Stimulated activated CD8-positive, alpha-beta memory T cell treated with anti-CD3 and anti-CD28 coated beads, Interleukin-15, amount 100 ng/mL, for 24 hours (primary cell): Measurements from ENCODE around the gene PAK1.
"Not testable (repeated sequence)": the region's sequence is repeated elsewhere in the genome, so short reads cannot be mapped to it uniquely, and the experiment has no call there.

Source experiments
- DNase-seq: peaks from one replicate; pipeline ENCODE4 v3.0.0-alpha.2; 2020; ENCODE audit warnings: low read depth

PAK1 gene

GRCh38 chr11:77303328-77303727, 170.6 kb downstream of the PAK1 start:
- DNase-seq: no peak

DNA sequence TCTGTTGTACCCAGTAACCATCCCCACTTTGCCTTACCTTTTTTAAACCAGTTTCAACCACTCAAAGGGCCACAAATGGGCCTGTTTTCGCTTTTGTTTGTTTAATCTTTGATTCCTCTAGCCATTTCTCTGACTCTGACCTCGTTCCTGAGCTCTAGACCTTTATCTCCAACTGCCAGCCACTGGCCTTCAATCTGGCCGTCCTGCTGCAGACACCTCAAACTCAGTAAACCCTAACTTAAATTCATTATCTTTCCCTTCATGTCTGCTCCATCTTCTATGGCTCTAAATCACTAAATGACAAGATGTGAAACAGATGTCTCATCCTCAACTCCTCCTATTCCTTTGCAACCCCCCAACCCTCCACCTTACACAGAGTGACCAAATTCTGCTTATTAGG, 171.1 kb downstream of the PAK1 start:
- no peak for DNase-seq

- no peak for DNase-seq
Observed at GRCh38 chr11:77301510-77301909, 172.4 kb downstream of the PAK1 start, which contains the start of gene GDPD4. Gene GDPD4 (minus strand): TSS chr11:77301686. CDS start chr11:77285137, 16,549 bp downstream.

DNA sequence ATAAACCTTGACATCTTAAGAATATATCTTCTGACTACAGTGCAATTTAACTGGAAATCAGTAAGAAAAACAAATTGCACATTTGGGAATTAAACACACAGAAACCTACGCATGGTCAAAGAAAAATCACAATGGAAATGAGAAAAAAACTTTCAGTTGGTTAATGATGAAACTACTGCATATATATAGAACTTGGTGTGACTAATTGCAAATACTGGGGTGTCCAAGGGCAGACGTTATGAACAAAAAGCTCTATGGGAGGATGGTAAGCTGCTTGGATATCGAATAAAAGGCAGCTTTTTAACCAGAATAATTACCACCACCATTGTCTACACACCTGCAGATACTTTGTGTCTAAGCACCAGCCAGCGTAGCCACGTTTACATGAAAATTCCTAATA, 173.2 kb downstream of the PAK1 start:
- DNase-seq: no peak

DNA sequence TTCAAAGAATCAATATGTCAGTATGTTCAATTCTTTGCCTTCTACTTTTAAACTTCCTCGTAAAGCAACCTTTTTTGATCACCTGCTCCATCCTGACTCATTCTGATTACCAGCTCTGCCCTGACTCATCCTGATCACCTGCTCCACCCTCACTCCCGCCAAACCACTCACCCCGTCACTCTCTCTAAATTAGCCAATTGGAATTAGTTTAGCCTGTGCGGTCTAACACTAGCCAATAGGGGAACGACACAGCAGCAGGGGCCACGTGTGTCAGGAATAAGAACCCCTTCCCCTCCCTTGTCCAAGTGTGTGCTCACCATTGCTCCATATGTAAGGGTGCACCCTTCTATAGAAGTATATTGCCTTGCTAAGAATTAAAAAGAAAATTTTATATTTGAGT, 173.9 kb downstream of the PAK1 start:
- not testable (repeated sequence) for DNase-seq

DNA sequence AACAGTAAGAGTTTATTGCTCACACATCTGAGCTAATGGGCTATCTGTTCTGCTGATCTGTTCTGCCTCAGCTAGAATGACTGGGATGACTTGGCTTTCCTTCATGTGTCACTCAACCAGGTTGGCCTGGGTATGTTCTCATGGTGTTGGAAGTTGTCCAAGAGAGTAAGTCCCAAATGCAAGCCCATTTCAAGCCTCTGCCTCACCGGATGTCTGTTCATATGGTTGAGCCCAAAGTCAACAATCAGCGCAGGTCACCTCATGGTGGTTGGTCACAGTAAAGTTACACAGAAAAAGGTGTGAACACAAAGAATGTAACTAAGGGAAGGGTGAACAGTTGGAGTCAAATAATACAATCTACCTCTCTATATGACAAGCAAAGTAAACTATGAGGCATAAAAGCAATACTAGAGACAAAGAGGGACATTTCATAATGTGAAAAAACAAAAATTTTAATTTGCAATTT, 174.3 kb downstream of the PAK1 start:
- DNase-seq: no peak

DNA sequence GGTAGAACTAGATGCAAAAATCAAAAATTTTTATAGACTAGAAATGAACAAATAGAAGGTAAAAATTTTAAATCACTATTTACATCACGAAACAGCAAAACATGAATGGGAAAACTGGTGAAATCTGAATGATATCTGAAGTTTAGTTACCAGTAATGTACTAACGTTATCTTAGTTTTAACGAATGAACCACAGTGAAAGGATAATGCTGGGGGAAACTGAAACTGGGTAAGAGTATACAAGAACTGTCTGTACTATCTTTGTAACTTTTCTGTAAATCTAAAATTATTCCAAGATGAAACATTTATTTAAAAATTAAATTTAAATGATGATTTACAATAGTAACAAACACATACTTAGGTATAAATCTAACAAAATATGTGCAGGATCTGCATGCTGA, 179.9 kb downstream of the PAK1 start:
- DNase-seq: no peak

- no peak for DNase-seq
Observed at GRCh38 chr11:77289737-77290136, 184.2 kb downstream of the PAK1 start.

GRCh38 chr11:77287615-77288273, 186.2 kb downstream of the PAK1 start:
- DNase-seq: no peak

GRCh38 chr11:77287136-77287535, 186.8 kb downstream of the PAK1 start:
- no peak for DNase-seq

DNA sequence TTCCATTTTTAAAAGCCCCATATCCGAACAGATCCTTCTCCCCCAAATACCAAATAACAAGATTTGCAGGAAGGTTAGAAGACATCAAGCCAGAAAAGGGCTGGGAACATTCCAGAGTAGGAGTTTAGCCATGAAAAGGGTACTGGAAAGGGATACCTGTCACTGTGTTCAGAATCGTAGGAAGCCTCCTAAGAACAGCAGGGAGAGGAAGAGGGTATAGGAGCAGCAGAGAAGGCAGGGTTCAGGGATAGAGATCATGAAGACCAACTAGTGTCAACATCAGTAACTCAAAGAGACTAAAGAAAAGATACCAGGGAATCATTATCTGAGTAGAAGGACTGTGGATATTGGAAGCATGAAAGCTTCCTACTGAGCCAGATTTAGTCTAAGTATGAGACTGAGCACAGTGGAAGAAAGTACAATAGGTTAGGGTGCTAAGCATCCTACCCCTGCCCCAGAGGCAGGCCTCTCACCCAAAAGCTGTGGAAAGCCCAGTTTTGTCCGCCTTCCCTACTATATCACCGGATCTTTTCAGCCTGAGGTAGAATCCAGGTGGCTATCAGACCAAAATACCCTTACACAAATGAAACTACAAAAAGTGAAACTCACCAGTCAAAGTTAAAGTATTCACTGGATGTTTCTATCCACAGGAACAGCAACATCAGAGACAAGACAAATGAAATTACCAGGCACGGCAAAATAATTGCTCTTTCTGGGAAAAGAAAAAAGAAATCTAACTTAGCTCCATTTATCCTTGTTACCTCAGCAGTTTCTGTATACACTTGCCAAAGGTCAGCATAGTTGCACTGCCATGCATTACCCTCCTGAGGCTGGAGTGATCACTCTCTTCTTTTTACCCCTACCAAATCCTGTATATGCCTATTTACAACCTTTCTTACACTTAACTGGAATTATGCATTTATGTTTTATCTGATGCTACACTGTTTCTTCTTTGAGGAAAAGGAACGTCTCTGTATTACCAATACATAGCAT, 189.1 kb downstream of the PAK1 start:
- DNase-seq: no peak

- no peak for DNase-seq
Observed at GRCh38 chr11:77283101-77283500, 190.8 kb downstream of the PAK1 start.

DNA sequence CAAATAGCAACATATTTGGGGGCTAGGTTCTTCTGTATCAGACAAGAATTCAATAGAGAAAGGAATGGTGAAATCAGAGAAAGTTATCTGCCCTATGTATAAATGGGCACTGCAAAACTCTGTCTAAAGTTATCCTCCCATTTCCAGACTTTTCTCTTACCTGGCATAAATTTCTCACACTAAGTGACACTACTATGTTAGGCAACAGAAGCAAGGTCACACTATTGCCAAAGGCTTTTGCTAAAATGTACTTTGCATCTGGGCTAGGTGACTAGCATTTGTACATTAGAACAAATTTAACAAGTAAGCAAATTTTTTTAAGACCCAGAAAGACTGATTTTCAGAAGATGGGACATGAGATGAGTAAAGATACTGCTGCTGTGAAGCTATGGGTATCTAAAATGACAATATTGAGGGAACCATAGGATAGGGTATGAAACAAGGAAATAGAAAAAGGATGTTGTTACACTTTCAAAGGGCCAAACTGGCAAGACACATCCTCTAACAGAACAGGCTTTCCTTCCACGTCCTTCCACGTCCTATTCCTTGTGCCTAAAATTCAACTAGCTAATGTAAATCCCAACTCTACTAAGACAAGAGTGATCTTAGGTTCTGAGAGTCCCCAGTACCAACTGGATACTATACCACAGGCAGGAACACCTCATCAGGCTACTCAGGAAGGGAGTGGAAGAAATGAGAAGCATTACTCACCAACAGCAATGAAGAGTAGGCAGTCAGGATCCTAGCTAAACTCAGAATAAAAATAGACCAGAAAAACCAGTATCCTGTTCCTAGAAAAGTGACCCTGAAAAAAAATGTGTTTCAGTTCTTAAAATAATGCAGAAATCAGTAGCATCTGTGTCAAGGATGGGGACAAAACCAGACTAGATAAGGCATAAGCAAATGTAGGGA, 195.0 kb downstream of the PAK1 start:
- DNase-seq: no peak

DNA sequence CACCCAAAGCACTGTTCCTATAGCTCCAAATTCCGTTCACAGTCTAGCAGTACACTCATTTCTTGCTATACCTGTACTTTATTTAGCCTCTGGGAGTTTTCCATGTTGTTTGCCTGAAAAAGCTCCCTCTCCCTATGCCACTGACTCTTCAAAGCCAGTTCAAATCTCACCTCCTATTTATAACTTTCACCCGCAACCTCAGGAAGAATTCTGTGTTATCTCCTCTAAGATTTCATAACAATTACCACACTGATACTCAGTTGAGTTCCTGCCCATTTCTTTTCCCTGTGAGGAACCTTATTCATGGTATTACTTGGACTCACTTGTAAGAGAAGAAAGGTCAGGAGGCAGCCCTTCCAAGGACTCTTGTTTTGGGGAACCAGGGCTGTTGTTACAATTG, 197.6 kb downstream of the PAK1 start:
- no peak for DNase-seq
